AG04450 (cell line): ENCODE measurements around the gene CCL22. TPM values are rescaled to one million over a fixed set of nuclear protein-coding genes. Genes with fewer than 3 reads are reported as not detected.

Source experiments
- CTCF ChIA-PET: fragments of 300-600, 350-600 bp; formaldehyde crosslinking; extraction: SDS; loops from one replicate; lab custom pipeline; 2022; ENCODE audit warnings: antibody characterized with exemption, inconsistent platforms; lab: Charles Lee
- POLR2A ChIA-PET: fragments of 350-600 bp; formaldehyde crosslinking; extraction: SDS; loops from one replicate; lab custom pipeline; 2021; ENCODE audit warnings: antibody characterized with exemption, inconsistent platforms; lab: Yijun Ruan, JAX
- DNase-seq: peaks from one replicate; pipeline ENCODE4 v3.0.0-alpha.2; 2011; ENCODE audit warnings: low read depth, low spot score
- H3K27ac ChIP-seq: one replicate; pipeline ENCODE4 v1.5.1; 2012; ENCODE audit warnings: low read depth, low read length, control low read depth
- H3K27me3 ChIP-seq: one replicate; pipeline ENCODE4 v1.6.0; 2012; ENCODE audit warnings: low read length; ENCODE audit not compliant: control insufficient read depth, insufficient read depth
- H3K4me3 ChIP-seq: 2 replicates; pipeline ENCODE4 v1.5.1; 2011; ENCODE audit warnings: mild to moderate bottlenecking, low read depth, low read length, control low read depth
- H3K9me3 ChIP-seq: 2 replicates; pipeline ENCODE4 v1.5.1; 2012; ENCODE audit warnings: low read length; ENCODE audit not compliant: control insufficient read depth, insufficient read depth
- polyA plus RNA-seq: library from polyadenylated mRNA; depleted of rRNA; stranded (reverse); fragments of >200 nt; gene quantifications from 2 replicates; pipeline ENCODE4 v1.2.3, GENCODE V29; 2011
- TF ChIP-seq, protein P1 (sequence below): IDR thresholded peaks from 2 replicates; pipeline ENCODE4 v1.5.1; 2011; ENCODE audit warnings: low read depth, low read length, control low read depth, inconsistent platforms

Gene CCL22
- polyA plus RNA-seq, 1 experiment: not detected

DNA sequence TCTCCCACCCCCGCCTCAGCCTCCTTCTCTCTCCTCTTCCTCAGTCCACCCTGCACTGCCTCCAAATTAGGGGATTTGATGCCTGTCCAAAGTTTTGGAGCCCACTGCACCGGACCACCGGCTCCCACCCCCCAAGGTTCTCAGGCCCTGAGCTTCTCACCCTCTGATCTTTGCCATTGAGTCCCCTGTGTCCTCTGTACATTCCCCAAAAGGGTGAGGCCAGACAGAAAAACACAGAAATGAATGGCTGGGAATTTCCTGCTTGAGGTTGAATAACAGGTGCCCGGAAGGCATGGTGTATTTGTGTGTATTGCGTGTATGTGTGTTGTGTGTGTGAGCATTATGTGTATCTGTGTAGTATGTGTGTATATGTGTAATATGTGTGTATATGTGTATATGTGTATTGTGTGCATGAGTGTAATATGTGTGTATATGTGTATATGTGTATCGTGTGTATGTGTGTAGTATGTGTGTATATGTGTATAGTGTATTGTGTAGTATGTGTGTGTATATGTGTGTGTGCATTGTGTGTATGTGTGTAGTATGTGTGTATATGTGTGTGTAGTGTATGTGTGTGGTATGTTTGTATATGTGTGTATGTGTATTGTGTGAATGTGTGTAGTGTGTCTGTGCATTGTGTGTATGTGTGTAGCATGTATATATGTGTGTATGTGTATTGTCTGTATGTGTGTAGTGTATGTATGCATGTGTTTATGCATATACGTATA, 29.9 kb downstream of the CCL22 start:
- H3K27me3 ChIP-seq: peaks cover 41% of the 10 kb centered on the region
- TF ChIP-seq, protein P1, sequence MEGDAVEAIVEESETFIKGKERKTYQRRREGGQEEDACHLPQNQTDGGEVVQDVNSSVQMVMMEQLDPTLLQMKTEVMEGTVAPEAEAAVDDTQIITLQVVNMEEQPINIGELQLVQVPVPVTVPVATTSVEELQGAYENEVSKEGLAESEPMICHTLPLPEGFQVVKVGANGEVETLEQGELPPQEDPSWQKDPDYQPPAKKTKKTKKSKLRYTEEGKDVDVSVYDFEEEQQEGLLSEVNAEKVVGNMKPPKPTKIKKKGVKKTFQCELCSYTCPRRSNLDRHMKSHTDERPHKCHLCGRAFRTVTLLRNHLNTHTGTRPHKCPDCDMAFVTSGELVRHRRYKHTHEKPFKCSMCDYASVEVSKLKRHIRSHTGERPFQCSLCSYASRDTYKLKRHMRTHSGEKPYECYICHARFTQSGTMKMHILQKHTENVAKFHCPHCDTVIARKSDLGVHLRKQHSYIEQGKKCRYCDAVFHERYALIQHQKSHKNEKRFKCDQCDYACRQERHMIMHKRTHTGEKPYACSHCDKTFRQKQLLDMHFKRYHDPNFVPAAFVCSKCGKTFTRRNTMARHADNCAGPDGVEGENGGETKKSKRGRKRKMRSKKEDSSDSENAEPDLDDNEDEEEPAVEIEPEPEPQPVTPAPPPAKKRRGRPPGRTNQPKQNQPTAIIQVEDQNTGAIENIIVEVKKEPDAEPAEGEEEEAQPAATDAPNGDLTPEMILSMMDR: no peak
- POLR2A ChIA-PET: no interaction called here
- CTCF ChIA-PET: interaction anchor here (0.5 kb wide), 1 partner anchor 33 kb away, joined by 3 read pairs; no protein-coding TSS in a partner anchor
- H3K9me3 ChIP-seq: no peaks in the 10 kb centered on the region
- no peak overlapping the region for H3K4me3 ChIP-seq
- no peak for DNase-seq
- no peak overlapping the region for H3K27ac ChIP-seq

DNA sequence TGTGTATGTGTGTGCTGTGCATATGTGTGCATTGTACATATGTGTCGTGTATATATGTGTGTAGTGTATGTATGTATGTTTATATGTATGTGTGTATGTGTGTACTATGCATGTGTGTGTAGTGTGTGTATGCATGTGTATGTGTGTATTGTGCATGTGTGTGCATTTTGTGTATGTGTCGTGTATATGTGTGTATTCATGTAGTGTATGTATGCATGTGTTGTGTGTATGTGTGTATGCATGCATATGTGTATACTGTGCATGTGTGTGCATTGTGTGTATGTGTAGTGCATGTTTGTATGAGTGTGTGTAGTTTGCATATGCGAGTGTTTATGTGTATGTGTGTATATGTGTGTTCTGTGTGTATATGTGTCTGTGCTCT, 30.5 kb downstream of the CCL22 start:
- H3K27ac ChIP-seq: no peak overlapping the region
- peaks cover 41% of the 10 kb centered on the region for H3K27me3 ChIP-seq
- ChIA-PET POLR2A (no interaction called here), CTCF (no interaction called here)
- H3K9me3 ChIP-seq: no peaks in the 10 kb centered on the region
- no peak overlapping the region for H3K4me3 ChIP-seq
- DNase-seq: no peak
- TF ChIP-seq, protein P1: no peak

DNA sequence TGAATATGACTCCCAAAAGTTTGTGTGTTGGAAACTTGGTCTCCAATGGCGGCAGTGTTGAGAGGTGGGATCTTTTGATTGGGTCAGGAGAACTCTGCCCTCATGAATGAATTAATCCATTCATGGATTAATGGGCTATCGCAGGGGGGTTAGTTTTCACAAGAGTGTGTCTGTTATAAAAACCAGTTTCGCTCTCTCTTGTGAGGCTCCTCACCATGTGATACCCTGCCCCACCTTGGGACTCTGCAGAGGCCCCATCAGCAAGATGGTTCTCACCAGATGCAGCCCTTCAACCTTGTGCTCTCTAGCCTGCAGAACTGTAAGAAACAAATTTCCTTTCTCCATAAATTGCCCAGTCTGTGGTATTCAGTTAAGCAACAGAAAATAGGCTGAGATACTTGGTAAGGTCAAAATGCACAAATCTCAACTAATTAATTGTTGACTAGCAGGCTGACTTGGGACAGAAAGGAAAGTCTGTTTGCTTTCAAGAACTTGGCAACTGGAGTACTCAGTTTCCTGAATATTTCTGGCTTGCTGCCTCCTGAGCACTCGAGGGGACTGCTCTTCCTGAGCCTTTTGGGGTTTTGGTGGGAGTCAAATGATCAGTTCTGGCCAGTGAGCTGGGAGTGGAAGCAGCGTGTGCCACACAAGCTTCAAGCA, 32.2 kb downstream of the CCL22 start:
- H3K4me3 ChIP-seq: no peak overlapping the region
- TF ChIP-seq, protein P1: no peak
- CTCF ChIA-PET: interaction anchor here (0.6 to 1.9 kb wide), 3 partner anchors 26 to 96 kb away, joined by 3 to 11 read pairs (median 3); no protein-coding TSS in a partner anchor
- no peak overlapping the region for H3K27ac ChIP-seq
- H3K9me3 ChIP-seq: peaks cover 9% of the 10 kb centered on the region; the same call in 1 of the 2 replicates
- POLR2A ChIA-PET: no interaction called here
- no peak for DNase-seq
- peaks cover 36% of the 10 kb centered on the region for H3K27me3 ChIP-seq

DNA sequence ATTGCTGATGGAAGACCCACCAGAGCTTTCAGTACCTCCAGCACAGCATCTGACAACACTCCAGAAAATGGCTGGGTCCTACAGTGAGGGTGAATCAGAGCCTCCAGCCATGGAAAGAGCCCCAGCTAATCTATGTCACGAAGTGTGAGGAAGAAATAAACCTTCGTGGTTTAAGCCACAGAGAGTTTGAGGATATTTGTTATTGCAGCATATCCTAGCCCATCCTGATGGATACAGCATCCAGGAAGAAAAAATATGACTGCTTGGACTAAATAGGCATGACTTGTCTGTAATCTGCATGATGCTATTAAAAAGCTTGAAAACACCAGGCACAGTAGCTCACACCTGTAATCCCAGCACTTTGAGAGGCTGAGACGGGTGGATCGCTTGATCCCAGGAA, 32.7 kb downstream of the CCL22 start:
- Histone ChIP-seq H3K27me3 (peaks cover 34% of the 10 kb centered on the region), H3K4me3 (no peak overlapping the region), H3K27ac (no peak overlapping the region), H3K9me3 (peaks cover 9% of the 10 kb centered on the region; the same call in 1 of the 2 replicates)
- DNase-seq: no peak
- CTCF ChIA-PET: interaction anchor here (0.6 to 1.9 kb wide), 3 partner anchors 25 to 96 kb away, joined by 3 to 11 read pairs (median 3); no protein-coding TSS in a partner anchor
- TF ChIP-seq, protein P1: no peak
- POLR2A ChIA-PET: no interaction called here

DNA sequence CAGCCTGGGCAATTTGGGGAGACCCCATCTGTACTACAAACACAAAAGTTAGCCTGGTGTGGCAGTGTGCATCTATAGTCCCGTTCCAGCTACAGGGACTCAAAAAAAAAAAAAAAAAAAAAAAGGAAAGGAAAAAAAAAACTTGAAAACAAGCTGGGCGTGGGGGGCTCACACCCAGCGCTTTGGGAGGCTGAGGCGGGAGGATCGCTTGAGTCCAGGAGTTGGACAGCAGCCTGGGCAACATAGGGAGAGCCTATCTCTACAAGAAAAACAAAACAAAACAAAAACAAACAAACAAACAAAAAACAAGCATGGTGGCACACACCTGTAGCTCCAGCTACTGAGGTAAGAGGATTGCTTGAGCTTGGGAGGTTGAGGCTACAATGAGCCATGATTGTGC, 33.1 kb downstream of the CCL22 start:
- H3K27me3 ChIP-seq: peaks cover 31% of the 10 kb centered on the region
- no peak for DNase-seq
- ChIA-PET POLR2A (no interaction called here), CTCF (interaction anchor here (0.6 to 1.9 kb wide), 3 partner anchors 25 to 184 kb away, joined by 3 to 11 read pairs (median 3); no protein-coding TSS in a partner anchor)
- no peak overlapping the region for H3K27ac ChIP-seq
- TF ChIP-seq, protein P1: no peak
- H3K9me3 ChIP-seq: peaks cover 9% of the 10 kb centered on the region; the same call in 1 of the 2 replicates
- H3K4me3 ChIP-seq: no peak overlapping the region
